AG09319 (cell line): ENCODE results near the gene KLHL3.

Experiments used
- DNase-seq: peaks from one replicate; pipeline ENCODE4 v3.0.0-alpha.2; 2010; ENCODE audit warnings: low read depth; ENCODE audit errors: extremely low read depth
- CTCF ChIP-seq: IDR thresholded peaks from 2 replicates; pipeline ENCODE4 v1.5.1; 2011; ENCODE audit warnings: low read depth, mild to moderate bottlenecking, inconsistent platforms, low read length, moderate library complexity

KLHL3 gene

DNA sequence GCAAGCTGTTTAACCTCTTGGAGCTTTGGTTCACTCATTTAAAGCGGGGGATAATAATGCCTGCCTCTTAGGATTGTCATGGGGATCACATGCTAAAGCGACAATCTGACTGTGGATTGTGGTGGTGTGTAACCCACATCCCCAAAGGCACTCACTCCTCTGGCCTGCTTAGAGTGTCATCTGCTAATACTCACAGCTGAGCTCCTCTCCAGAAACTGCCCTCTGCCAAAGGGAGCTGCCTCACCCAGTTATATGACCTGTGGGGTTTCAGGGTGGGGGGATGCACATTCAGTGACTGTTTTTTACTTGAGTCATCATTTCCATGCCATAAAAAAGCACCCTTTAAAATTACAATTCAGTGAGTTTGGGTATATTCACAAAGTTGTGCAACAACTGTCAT lies 126.8 kb downstream of the KLHL3 start:
- DNase-seq = no peak
- TF ChIP-seq CTCF = no peak

DNA sequence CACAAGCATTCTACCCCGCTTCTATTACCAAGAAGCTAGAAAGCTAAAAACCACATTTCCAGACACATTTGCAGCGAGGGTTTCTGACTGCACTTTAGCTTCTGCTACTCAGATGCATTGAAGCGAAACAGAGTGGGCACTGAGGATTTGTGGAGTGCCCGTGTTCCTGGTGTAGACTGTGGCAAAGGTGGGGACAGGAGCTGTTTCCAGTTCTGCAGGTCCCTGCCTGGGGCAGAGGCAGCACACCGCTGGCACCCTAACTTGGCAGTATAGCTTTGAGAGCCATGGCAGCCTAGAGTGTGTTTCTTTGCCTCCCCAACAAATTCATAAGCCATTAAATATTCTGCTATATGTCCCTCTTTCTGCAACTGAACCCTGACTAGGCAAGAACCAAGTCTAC lies 128.1 kb downstream of the KLHL3 start:
- TF ChIP-seq CTCF = no peak
- no peak for DNase-seq

DNA sequence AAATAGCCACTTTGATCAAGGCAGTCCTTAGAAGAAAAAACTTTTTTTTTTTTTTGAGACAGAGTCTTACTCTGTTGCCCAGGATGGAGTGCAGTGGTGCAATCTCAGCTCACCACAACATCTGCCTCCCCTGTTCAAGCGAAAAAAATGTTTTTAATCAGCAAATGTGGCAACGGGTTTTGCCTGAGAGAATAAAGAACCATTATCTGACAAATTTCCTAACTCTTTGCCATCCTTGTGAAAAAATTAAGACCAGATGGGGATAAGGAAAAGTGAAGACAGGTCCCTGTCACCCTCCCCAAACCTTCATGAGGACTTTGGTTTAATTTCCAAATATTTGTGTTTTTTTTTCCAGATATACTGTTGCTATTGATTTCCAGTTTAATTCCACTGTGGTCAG lies 129.5 kb downstream of the KLHL3 start:
- DNase-seq = no peak
- no peak for TF ChIP-seq CTCF

- TF ChIP-seq CTCF = peak; percentile 20
- no peak for DNase-seq
Observed at GRCh38 chr5:137605411-137605810, 130.5 kb downstream of the KLHL3 start.

DNA sequence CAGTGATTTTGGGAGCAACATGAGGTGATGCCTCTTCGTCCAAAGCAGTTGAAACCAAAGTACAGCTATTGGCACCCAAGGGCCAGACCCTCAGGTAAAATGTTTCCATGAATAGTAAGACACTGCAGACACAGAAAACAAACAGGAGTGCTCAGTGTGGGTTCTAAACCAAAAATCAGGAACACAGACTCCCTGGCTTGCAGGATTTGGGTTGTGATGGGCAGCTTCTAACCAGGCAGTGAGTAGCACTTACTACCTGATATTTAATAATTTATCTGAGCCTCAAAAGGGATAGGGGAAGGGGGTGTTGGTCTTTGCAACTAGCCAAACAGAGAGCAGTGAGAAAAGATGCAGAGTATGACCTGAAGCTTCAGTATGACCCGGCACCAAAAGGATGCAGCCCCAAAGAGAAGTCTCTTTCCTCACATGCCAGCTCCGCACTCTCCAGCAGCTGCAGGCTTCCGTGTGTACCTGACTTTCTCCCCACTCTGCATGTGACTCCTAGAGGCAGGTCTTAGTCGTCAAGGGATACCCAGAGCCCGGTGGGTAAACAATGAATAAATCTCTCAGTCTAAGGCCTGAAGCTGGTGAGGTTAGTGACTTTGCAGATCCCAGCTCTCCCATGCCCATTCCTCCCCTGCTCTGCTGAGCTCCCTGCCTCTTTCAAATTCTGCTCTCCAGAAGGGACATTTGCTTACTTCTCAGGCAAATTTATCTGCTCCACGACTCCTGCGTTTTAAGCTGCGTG lies 131.4 kb downstream of the KLHL3 start:
- no peak for TF ChIP-seq CTCF
- no peak for DNase-seq

- no peak for TF ChIP-seq CTCF
- DNase-seq = no peak
Observed at GRCh38 chr5:137603891-137604290, 132.0 kb downstream of the KLHL3 start.

DNA sequence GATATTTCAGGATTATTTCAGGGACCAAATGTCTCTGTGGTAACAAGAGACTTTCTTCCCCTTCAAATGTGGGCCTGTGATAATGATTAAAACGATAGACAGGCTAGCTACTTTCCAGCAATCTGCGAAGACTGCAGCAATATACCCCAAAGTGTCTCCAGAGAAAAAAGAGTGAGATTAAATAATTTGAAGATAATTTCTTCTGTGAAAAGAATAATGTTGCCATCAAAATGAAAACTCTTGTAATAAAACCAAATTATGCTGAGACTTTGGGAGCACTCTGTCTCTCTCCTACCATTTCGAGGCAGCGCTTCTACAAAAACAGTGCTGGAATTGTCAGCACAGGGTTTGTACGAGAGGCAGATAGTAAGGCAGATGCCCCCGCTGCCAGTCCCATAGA lies 132.5 kb downstream of the KLHL3 start:
- DNase-seq = no peak
- TF ChIP-seq CTCF = no peak
